ENCODE measurements around the gene TMEM255A. TPM values are rescaled to one million over a fixed set of nuclear protein-coding genes. Genes with fewer than 3 reads are reported as not detected.
A peak's percentile ranks its signal among the peaks of the same experiment; 100 is the strongest.
"Not testable (repeated sequence)": the region's sequence is repeated elsewhere in the genome, so short reads cannot be mapped to it uniquely, and the experiment has no call there.

Gene TMEM255A
- total RNA-seq = under 1 TPM in 2 of 5 donors, not detected in 3; 0.13 to 0.14 TPM
- 0.70 TPM for total RNA-seq (2013)
- 0 to 1.7 (median 0.05) reads per million in 29 experiments for total RNA-seq

DNA sequence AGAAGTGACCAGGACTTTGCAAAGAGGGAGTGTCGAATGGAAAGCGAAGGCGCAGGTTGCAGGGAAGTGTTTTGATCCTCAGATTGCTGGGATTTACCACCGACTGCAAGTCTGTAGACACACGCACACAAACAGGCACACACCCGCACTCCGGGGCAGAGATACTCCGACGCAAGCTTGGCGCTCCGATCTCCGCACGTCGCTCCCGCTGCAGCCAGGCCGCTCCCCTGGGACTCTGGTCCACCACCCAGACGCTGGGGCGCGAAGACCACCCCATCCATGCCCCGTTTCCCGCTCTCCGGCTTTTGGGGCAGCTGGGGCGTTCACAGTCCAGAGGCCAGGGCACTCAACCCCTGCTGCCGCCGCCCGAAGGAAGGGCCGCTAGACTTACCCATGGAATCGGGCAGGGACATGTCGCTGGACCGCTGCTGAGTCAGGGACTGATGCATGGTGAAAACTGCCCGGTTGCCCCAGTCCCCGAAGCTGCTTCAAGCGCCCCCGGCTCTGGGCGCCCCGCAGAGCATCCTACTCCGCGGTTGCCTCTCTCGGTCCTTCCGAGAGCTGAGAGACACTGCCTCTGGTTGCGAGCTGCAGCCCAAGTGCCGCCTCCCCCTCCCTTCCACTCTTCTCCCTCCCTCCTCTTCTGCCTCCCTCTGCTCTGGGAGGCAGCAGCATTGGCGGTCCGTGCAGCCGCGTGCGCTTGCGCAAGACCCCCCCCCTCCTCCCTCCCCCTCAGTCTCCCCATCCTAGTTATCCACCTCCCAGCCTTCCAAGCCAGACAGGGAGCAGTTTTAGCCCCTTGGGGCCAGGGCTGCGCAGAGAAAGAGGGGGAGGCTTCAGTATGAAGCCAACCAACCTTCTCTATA, at the start of gene TMEM255A:
TMEM255A (minus strand) TSS at position 601 of the 866 bp plus-strand sequence; CDS start at position 449, 152 bp downstream.
- peaks cover 35 to 63% of the 10 kb centered on the region in 2 donors for H3K27me3 Mint-ChIP-seq
- Histone ChIP-seq H3K4me3 (ENCODE audit: control insufficient read depth in 1 of 2, extremely low read depth in 1 of 2, low read length in 1 of 2) (peak within 1 kb of the TSS; percentile 52 to 58), H3K27ac (ENCODE audit: low read length) (no peak within 1 kb of the TSS), H3K4me1 (ENCODE audit: control insufficient read depth in 1 of 2, extremely low read depth in 1 of 2, insufficient read depth in 2 of 2, low read length in 2 of 2) (peaks cover 0 to 31% of the 10 kb centered on the region in 2 experiments), H3K9me3 (no peaks in the 10 kb centered on the region), H3K36me3 (ENCODE audit: control insufficient read depth in 2 of 2, extremely low read depth in 1 of 2, insufficient read depth in 1 of 2, low read length in 1 of 2) (no peaks in the 10 kb centered on the region), H3K27me3 (replicated peaks in 1 of 2; ENCODE audit: control insufficient read depth in 2 of 2, extremely low read depth in 1 of 2, insufficient read depth in 2 of 2, low read length in 1 of 2) (peaks cover 3 to 30% of the 10 kb centered on the region in 2 experiments)
- peak in 4 of 35 experiments; percentile 4 to 22 (median 10) for DNase-seq
- no peaks in the 10 kb centered on the region for H3K36me3 Mint-ChIP-seq
- ATAC-seq (replicated peaks in 1 of 4) = peak in 1 of 4 experiments; percentile 20
- peaks cover 10 to 33% (median 20%) of the 10 kb centered on the region in 3 donors for H3K4me1 Mint-ChIP-seq
- CTCF ChIA-PET = interaction anchor here (0.6 to 1.7 kb wide), 3 partner anchors 16 to 97 kb away, joined by 3 to 5 read pairs (median 3); partner anchors contain the start of gene ZBTB33 (in 1 of the 2)
- 4% methylated on average over 32 of the region's 49 CpGs for WGBS (ENCODE audit: insufficient coverage)
- H3K9me3 Mint-ChIP-seq = no peaks in the 10 kb centered on the region
- POLR2A ChIA-PET = interaction anchor here (0.6 to 0.7 kb wide), 2 partner anchors 61 to 582 kb away, joined by 3 to 4 read pairs; no protein-coding TSS in a partner anchor
- peak within 1 kb of the TSS; percentile 78 to 80 (median 78) for H3K4me3 Mint-ChIP-seq
- H3K27ac Mint-ChIP-seq = no peak within 1 kb of the TSS

DNA sequence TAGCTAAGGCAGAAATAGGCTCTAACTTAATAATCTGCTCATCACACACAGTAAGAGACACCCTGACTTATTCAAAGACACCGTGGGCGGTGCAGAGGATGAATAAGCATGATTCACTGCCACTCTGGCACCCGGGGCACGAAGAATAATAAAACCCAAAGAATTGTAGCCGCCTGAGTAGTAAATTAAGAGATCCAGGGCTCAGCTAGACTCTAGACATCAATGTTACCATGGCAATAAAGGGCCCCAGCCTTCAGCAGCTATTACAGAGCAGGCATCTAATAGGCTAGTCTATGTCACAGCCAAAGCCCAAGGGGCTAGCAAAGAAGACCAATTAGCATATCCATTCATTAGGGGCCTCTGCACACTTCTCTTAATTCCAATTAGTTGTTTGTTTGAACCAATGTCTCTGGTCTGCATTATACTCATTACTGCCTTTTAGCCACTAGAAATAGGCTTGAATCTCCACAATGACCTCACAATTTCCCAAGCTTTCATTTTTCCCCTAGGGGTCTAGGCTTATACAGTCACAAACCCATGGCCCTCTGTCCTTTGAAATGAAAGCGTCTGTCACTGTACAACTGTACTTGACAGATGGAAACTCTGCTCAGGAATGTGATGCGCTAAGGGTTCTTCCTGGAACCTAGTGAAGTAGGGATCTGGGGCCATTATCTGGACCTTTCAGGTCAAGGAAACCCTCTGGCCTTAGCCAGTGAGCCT, 47.6 kb upstream of the TMEM255A start:
- Mint-ChIP-seq H3K9me3 (no peaks in the 10 kb centered on the region), H3K4me3 (no peak overlapping the region), H3K4me1 (no peaks in the 10 kb centered on the region), H3K27ac (no peak overlapping the region), H3K27me3 (peaks cover 3 to 24% of the 10 kb centered on the region in 2 donors), H3K36me3 (no peaks in the 10 kb centered on the region)
- WGBS (ENCODE audit: insufficient coverage) = no CpG with 5 or more reads among the region's 7 CpGs
- H3K4me3 ChIP-seq (ENCODE audit: control insufficient read depth in 1 of 2, extremely low read depth in 1 of 2, low read length in 1 of 2) = no peak overlapping the region
- no peaks in the 10 kb centered on the region for H3K4me1 ChIP-seq (ENCODE audit: control insufficient read depth in 1 of 2, extremely low read depth in 1 of 2, insufficient read depth in 2 of 2, low read length in 2 of 2)
- ATAC-seq (replicated peaks in 1 of 4) (no peak), DNase-seq (no peak)
- H3K9me3 ChIP-seq = no peaks in the 10 kb centered on the region
- peaks cover 0 to 10% of the 10 kb centered on the region in 2 experiments for H3K27me3 ChIP-seq (replicated peaks in 1 of 2; ENCODE audit: control insufficient read depth in 2 of 2, extremely low read depth in 1 of 2, insufficient read depth in 2 of 2, low read length in 1 of 2)
- POLR2A ChIA-PET = no interaction called here
- no peak overlapping the region for H3K27ac ChIP-seq (ENCODE audit: low read length)
- CTCF ChIA-PET = no interaction called here
- no peaks in the 10 kb centered on the region for H3K36me3 ChIP-seq (ENCODE audit: control insufficient read depth in 2 of 2, extremely low read depth in 1 of 2, insufficient read depth in 1 of 2, low read length in 1 of 2)

DNA sequence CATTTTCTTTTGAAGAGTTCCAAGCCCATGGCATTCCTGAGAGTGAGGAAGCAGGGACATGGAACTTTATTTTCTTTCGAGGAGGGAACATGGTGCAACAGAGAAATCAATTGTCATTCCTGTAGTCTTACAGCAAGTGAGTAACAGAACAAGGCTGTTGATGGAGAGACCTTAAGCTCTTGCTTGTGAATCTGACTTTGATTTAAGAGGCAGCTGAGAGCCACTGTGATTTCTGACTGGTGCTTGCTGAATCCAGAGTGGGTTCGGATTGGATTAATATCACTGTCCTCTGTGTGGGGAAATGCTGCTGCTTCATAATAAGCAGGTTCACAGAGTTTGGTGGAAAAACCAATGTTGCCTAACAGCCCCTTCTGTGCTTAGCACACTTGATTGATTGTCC, 45.9 kb upstream of the TMEM255A start:
- Mint-ChIP-seq H3K36me3 (no peaks in the 10 kb centered on the region), H3K27me3 (peaks cover 3 to 23% of the 10 kb centered on the region in 2 donors), H3K27ac (no peak overlapping the region), H3K4me1 (no peaks in the 10 kb centered on the region), H3K9me3 (no peaks in the 10 kb centered on the region), H3K4me3 (no peak overlapping the region)
- Histone ChIP-seq H3K27me3 (replicated peaks in 1 of 2; ENCODE audit: control insufficient read depth in 2 of 2, extremely low read depth in 1 of 2, insufficient read depth in 2 of 2, low read length in 1 of 2) (peaks cover 0 to 9% of the 10 kb centered on the region in 2 experiments), H3K4me3 (ENCODE audit: control insufficient read depth in 1 of 2, extremely low read depth in 1 of 2, low read length in 1 of 2) (no peak overlapping the region), H3K9me3 (no peaks in the 10 kb centered on the region), H3K4me1 (ENCODE audit: control insufficient read depth in 1 of 2, extremely low read depth in 1 of 2, insufficient read depth in 2 of 2, low read length in 2 of 2) (no peaks in the 10 kb centered on the region), H3K36me3 (ENCODE audit: control insufficient read depth in 2 of 2, extremely low read depth in 1 of 2, insufficient read depth in 1 of 2, low read length in 1 of 2) (no peaks in the 10 kb centered on the region), H3K27ac (ENCODE audit: low read length) (no peak overlapping the region)
- DNase-seq = no peak
- CTCF ChIA-PET = no interaction called here
- WGBS (ENCODE audit: insufficient coverage) = no CpG with 5 or more reads among the region's 2 CpGs
- POLR2A ChIA-PET = no interaction called here
- no peak for ATAC-seq (replicated peaks in 1 of 4)

DNA sequence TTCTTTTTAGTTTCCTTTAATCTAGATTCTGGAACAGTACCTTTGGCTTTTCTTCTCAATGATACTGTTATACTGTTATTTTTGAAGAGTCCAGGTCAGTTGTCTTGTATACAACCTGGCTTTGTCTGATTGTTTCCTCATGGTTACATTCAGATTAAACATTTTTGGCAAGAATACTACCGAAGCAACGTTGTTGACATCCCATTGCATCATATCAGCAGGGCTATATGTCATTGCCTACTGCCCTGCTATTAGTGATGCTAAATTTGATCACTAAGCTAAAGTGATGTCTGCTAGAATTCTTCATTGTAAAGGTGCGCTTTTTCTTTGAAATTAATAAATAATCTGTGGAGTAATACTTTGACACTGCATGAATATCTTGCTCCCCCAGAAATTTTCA, 44.8 kb upstream of the TMEM255A start:
- Histone ChIP-seq H3K36me3 (ENCODE audit: control insufficient read depth in 2 of 2, extremely low read depth in 1 of 2, insufficient read depth in 1 of 2, low read length in 1 of 2) (no peaks in the 10 kb centered on the region), H3K9me3 (no peaks in the 10 kb centered on the region), H3K4me3 (ENCODE audit: control insufficient read depth in 1 of 2, extremely low read depth in 1 of 2, low read length in 1 of 2) (no peak overlapping the region), H3K27me3 (replicated peaks in 1 of 2; ENCODE audit: control insufficient read depth in 2 of 2, extremely low read depth in 1 of 2, insufficient read depth in 2 of 2, low read length in 1 of 2) (peaks cover 0 to 4% of the 10 kb centered on the region in 2 experiments), H3K27ac (ENCODE audit: low read length) (no peak overlapping the region), H3K4me1 (ENCODE audit: control insufficient read depth in 1 of 2, extremely low read depth in 1 of 2, insufficient read depth in 2 of 2, low read length in 2 of 2) (no peaks in the 10 kb centered on the region)
- Mint-ChIP-seq H3K9me3 (no peaks in the 10 kb centered on the region), H3K36me3 (no peaks in the 10 kb centered on the region), H3K27ac (no peak overlapping the region), H3K4me1 (no peaks in the 10 kb centered on the region), H3K4me3 (no peak overlapping the region), H3K27me3 (peaks cover 3 to 20% of the 10 kb centered on the region in 2 donors)
- ChIA-PET POLR2A (no interaction called here), CTCF (no interaction called here)
- no peak for ATAC-seq (replicated peaks in 1 of 4)
- no CpG with 5 or more reads among the region's 3 CpGs for WGBS (ENCODE audit: insufficient coverage)
- DNase-seq = no peak

DNA sequence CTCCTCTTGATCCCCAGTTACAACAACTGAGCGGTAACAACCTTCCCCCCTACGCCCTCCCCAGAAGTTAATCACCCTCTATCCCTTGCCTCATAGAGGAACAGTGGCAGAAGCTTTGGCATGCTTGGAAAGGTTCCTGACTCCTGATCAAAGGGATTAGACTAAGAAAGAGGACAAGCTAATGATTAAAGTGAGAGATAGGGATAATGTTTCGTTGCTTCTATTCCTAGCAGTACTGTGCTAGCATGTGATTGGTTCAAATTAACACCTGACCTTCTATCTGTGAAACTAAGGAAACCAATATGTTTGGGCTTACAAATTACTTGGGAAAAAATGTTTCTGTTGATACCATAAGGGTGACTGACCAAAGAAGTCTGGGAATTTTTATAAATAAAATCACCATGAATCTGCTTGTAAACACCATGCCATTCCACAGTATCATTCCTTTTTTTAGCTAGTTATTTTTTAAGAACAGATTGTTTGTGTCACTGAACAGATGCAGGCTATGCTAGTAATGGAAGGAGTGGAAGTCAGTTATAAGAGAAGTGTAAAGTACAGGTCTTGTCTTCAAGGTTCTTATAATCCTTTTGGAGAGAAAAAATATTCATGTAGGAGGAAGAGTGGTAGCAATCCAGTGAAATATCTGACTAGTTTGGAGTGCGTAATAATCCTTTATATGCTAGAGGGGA, 39.3 kb upstream of the TMEM255A start:
- no CpG with 5 or more reads among the region's 4 CpGs for WGBS (ENCODE audit: insufficient coverage)
- H3K4me3 ChIP-seq (ENCODE audit: control insufficient read depth in 1 of 2, extremely low read depth in 1 of 2, low read length in 1 of 2) = no peak overlapping the region
- no peak overlapping the region for H3K27ac ChIP-seq (ENCODE audit: low read length)
- peaks cover 2 to 5% of the 10 kb centered on the region in 2 donors for H3K27me3 Mint-ChIP-seq
- no peak for ATAC-seq (replicated peaks in 1 of 4)
- H3K9me3 Mint-ChIP-seq = no peaks in the 10 kb centered on the region
- ChIA-PET CTCF (no interaction called here), POLR2A (no interaction called here)
- H3K27ac Mint-ChIP-seq = no peak overlapping the region
- no peaks in the 10 kb centered on the region for H3K36me3 ChIP-seq (ENCODE audit: control insufficient read depth in 2 of 2, extremely low read depth in 1 of 2, insufficient read depth in 1 of 2, low read length in 1 of 2)
- no peaks in the 10 kb centered on the region for H3K4me1 Mint-ChIP-seq
- H3K27me3 ChIP-seq (replicated peaks in 1 of 2; ENCODE audit: control insufficient read depth in 2 of 2, extremely low read depth in 1 of 2, insufficient read depth in 2 of 2, low read length in 1 of 2) = no peaks in the 10 kb centered on the region
- no peaks in the 10 kb centered on the region for H3K4me1 ChIP-seq (ENCODE audit: control insufficient read depth in 1 of 2, extremely low read depth in 1 of 2, insufficient read depth in 2 of 2, low read length in 2 of 2)
- DNase-seq = no peak
- no peak overlapping the region for H3K4me3 Mint-ChIP-seq
- no peaks in the 10 kb centered on the region for H3K9me3 ChIP-seq
- H3K36me3 Mint-ChIP-seq = no peaks in the 10 kb centered on the region

DNA sequence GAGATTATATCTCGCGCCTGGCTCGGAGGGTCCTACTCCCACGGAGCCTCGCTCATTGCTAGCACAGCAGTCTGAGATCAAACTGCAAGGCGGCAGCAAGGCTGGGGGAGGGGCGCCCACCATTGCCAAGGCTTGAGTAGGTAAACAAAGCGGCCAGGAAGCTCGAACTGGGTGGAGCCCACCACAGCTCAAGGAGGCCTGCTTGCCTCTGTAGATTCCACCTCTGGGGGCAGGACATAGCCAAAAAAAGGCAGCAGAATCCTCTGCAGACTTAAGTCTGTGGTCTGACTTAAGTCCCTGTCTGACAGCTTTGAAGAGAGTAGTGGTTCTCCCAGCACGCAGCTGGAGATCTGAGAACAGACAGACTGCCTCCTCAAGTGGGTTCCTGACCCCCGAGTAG, 33.3 kb upstream of the TMEM255A start:
- H3K4me3 Mint-ChIP-seq; H3K27ac Mint-ChIP-seq; H3K4me1 Mint-ChIP-seq; H3K9me3 ChIP-seq; H3K9me3 Mint-ChIP-seq; H3K36me3 Mint-ChIP-seq; H3K36me3 ChIP-seq (ENCODE audit: control insufficient read depth in 2 of 2, extremely low read depth in 1 of 2, insufficient read depth in 1 of 2, low read length in 1 of 2); H3K27ac ChIP-seq (ENCODE audit: low read length); H3K4me3 ChIP-seq (ENCODE audit: control insufficient read depth in 1 of 2, extremely low read depth in 1 of 2, low read length in 1 of 2); H3K27me3 ChIP-seq (replicated peaks in 1 of 2; ENCODE audit: control insufficient read depth in 2 of 2, extremely low read depth in 1 of 2, insufficient read depth in 2 of 2, low read length in 1 of 2); H3K4me1 ChIP-seq (ENCODE audit: control insufficient read depth in 1 of 2, extremely low read depth in 1 of 2, insufficient read depth in 2 of 2, low read length in 2 of 2); POLR2A ChIA-PET: not testable (repeated sequence)
- peak in 2 of 4 experiments; percentile 47 to 48 for ATAC-seq (replicated peaks in 1 of 4)
- WGBS (ENCODE audit: insufficient coverage) = no CpG with 5 or more reads among the region's 11 CpGs
- CTCF ChIA-PET = interaction anchor here in 1 of 2 donors (0.6 kb wide), 1 partner anchor 19 kb away, joined by 6 read pairs; no protein-coding TSS in a partner anchor
- H3K27me3 Mint-ChIP-seq = peaks cover 8 to 26% of the 10 kb centered on the region in 2 donors
- peak in 21 of 35 experiments; percentile 0 to 35 (median 19) for DNase-seq
